GM12892 (cell line): ENCODE data around the gene METTL22.

ENCODE experiments used
- DNase-seq: peaks from one replicate; pipeline ENCODE4 v3.0.0; 2011; ENCODE audit not compliant: insufficient read length
- FAIRE-seq: peaks from 2 replicates; lab custom pipeline; 2011; peaks lifted over from hg19 to GRCh38; lab: Jason Lieb, UNC
- POLR2A ChIP-seq: IDR thresholded peaks from 2 replicates; pipeline ENCODE4 v1.6.1; 2011; ENCODE audit warnings: low read depth, low read length, control low read depth
- POLR2AphosphoS5 ChIP-seq: IDR thresholded peaks from 2 replicates; pipeline ENCODE4 v1.6.1; 2011; ENCODE audit warnings: low read depth, low read length, control low read depth
- TAF1 ChIP-seq: IDR thresholded peaks from 2 replicates; pipeline ENCODE4 v1.6.1; 2011; ENCODE audit warnings: low read depth, mild to moderate bottlenecking, control low read depth, low read length, borderline replicate concordance

METTL22 gene

GRCh38 chr16:8627456-8627855 lies 6.0 kb downstream of the METTL22 start:
- TF ChIP-seq TAF1 (no peak), POLR2AphosphoS5 (no peak), POLR2A (no peak)
- DNase-seq (no peak), FAIRE-seq (no peak)

DNA sequence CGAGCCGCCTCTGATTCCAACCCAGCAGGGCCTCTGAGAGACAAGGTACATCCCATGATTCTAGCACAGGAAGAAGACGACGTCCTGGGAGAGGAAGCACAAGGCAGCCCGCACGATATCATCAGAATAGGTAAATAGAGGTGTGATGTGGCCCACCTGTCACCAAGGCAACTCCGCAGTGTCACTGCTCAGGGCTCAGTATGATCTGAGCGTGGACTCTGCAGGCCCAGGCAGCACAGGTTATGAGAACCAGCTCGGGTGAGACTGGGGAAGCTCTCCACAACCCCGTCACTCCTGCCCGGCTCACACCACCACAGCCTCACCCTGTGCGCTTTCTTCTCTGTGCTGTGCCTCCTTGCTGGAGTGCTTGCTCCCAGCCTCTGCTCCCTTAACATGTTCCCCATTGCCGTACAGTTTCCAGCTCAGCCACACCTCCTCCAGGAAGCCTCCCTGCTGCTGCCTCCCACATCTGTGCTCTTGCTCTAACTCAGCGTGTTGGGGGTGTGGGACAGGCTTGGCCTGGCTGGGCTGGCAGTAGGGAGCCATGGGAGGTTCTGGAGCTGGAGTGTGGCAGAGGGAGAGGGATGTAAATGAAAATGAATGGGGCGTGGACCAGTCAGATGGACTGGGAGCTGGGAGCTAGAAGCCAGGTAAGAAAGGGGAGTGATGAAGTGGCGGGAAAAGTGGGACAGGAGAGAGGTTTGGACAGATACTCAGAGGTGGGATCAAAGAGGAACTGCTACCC lies 7.7 kb downstream of the METTL22 start:
- no peak for DNase-seq
- TF ChIP-seq TAF1 (no peak), POLR2A (no peak)
- no peak for FAIRE-seq

- FAIRE-seq (no peak), DNase-seq (no peak)
- TF ChIP-seq TAF1 (no peak), POLR2A (no peak), POLR2AphosphoS5 (no peak)
These were observed 8.9 kb downstream of the METTL22 start for GRCh38 chr16:8630255-8630953.

- FAIRE-seq (no peak), DNase-seq (no peak)
- TF ChIP-seq POLR2A (no peak), POLR2AphosphoS5 (no peak), TAF1 (no peak)
These were observed 9.9 kb downstream of the METTL22 start for GRCh38 chr16:8631373-8631772.

GRCh38 chr16:8631818-8632465 lies 10.4 kb downstream of the METTL22 start:
- TF ChIP-seq POLR2A = no peak
- no peak for TF ChIP-seq POLR2AphosphoS5
- TF ChIP-seq TAF1 = no peak
- FAIRE-seq (no peak), DNase-seq (no peak)

GRCh38 chr16:8632675-8633182 lies 11.2 kb downstream of the METTL22 start:
- DNase-seq (no peak), FAIRE-seq (no peak)
- TF ChIP-seq TAF1 (no peak), POLR2AphosphoS5 (no peak), POLR2A (no peak)

DNA sequence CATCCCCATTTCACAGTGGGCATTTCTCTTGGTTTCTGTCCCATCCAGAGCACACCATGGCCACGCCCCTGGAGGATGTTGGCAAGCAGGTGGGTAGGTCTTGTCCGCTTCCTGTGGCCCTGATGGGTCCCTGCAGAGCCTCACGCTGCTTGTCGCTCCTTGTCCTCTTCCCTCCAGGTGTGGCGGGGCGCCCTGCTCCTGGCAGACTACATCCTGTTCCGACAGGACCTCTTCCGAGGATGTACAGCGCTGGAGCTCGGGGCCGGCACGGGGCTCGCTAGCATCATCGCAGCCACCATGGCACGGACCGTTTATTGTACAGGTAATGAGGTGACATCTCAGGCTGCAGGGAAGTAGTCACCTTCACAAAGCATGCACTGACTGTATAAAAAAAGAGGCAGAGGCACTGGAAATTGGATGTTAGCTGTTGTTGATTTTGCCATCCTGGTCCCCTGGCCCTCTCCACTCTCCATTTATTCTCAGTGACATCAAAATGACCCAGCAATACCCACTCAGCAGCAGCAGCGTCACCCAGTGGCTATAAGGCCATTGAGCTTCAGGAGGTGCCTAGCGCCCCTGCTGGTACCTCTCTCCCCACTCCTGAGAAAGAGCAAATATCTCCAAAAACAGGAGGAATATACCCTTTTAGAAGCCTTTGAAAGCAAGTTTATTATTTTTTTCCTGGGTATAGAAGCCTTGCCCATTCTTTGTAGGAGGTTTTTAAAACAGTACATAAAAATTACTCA lies 13.7 kb downstream of the METTL22 start:
- FAIRE-seq = no peak
- TF ChIP-seq POLR2A = no peak
- no peak for TF ChIP-seq POLR2AphosphoS5
- TF ChIP-seq TAF1 = no peak
- no peak for DNase-seq

DNA sequence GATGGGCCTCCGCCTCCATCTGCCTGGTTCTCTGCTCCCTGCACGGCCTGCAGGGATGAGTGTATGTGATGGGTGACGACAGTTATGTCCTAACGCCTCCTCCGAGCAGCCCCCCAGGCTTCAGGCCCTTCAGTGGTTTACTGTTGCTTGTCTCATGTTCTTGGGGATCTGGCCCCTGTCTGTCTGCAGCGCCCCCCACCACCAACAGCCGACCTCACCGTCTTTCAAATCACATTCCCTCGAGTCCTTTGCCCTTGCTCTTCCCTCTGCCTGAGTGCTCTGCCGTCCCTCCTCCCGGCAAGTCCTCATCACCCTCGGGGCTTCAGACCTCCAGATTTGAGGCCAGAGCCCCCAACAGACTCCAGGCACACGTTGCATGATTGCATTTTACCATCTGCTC lies 18.2 kb downstream of the METTL22 start:
- FAIRE-seq (no peak), DNase-seq (no peak)
- no peak for TF ChIP-seq TAF1
- no peak for TF ChIP-seq POLR2A
- no peak for TF ChIP-seq POLR2AphosphoS5

DNA sequence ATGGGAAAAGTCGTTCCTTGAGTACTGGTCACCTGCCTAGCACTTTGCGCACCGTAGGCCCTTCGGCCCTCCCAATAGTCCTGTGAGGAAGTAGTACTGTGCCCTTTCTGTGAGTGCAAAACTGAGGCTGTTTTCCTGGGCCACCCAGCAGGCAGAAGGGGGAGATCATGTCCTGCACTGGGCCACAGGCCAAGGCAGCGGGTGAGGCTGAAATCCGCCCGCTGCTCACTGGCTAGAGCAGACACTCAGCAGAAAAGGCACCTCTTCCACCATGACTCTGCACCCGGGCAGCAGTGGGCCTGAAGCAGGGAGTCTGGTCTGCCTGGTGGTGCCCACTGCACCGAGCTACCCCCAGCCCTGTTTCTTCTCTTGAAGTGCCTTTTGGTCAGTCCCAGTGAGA lies 20.2 kb downstream of the METTL22 start:
- no peak for DNase-seq
- no peak for TF ChIP-seq TAF1
- no peak for TF ChIP-seq POLR2AphosphoS5
- TF ChIP-seq POLR2A = no peak
- no peak for FAIRE-seq

- TF ChIP-seq POLR2AphosphoS5 (no peak), POLR2A (no peak), TAF1 (no peak)
- FAIRE-seq = no peak
- DNase-seq = no peak
These were observed 20.6 kb downstream of the METTL22 start for GRCh38 chr16:8642146-8642545.

- FAIRE-seq = no peak
- no peak for TF ChIP-seq POLR2AphosphoS5
- no peak for TF ChIP-seq TAF1
- no peak for TF ChIP-seq POLR2A
- no peak for DNase-seq
These were observed 23.0 kb downstream of the METTL22 start for GRCh38 chr16:8644211-8645140.
